Fibroblast of the aortic adventitia (primary cell): ENCODE data around the gene SGCE. TPM values are rescaled to one million over a fixed set of nuclear protein-coding genes. Genes with fewer than 3 reads are reported as not detected.

Source experiments
- DNase-seq: peaks from one replicate; pipeline ENCODE4 v3.0.0-alpha.2; 2010; ENCODE audit warnings: low read depth
- H3K4me3 ChIP-seq: 2 replicates; pipeline ENCODE4 v1.5.1; 2011; ENCODE audit warnings: low read depth, mild to moderate bottlenecking, control low read depth, low read length, moderate library complexity
- total RNA-seq: library from RNA; depleted of rRNA; stranded (reverse); fragments of >200 nt; gene quantifications from 2 replicates; pipeline ENCODE4 v1.2.3, GENCODE V29; 2012; ENCODE audit warnings: low replicate concordance
- TF ChIP-seq, protein P1 (sequence below): IDR thresholded peaks from 2 replicates; pipeline ENCODE4 v1.5.1; 2011; ENCODE audit warnings: mild to moderate bottlenecking, low read length, control low read depth, inconsistent platforms; ENCODE audit not compliant: insufficient read depth

SGCE gene
- total RNA-seq, 1 donor, result 100 TPM

DNA sequence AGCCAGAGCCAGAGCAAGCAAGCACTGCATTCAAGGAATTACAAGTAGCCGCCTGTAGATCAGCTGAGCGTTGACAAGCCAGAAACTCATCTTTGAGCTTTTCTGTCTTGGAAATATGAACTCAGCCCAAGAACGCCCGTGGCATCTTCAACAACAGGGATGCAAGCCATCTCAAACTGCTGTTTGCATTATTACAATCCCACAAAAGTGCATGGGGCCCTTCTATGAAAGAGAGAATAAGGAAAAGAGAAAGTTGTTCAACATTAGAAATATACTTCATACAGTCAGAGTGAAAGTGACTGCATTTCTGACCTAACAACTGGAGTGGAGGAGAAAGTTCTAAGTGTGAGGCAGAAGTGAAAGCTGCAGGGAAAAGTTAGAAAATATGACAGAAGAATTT lies 6.5 kb downstream of the SGCE start:
- peak; percentile 23 for DNase-seq
- H3K4me3 ChIP-seq, result peak overlapping the region; percentile 38
- TF ChIP-seq, protein P1, sequence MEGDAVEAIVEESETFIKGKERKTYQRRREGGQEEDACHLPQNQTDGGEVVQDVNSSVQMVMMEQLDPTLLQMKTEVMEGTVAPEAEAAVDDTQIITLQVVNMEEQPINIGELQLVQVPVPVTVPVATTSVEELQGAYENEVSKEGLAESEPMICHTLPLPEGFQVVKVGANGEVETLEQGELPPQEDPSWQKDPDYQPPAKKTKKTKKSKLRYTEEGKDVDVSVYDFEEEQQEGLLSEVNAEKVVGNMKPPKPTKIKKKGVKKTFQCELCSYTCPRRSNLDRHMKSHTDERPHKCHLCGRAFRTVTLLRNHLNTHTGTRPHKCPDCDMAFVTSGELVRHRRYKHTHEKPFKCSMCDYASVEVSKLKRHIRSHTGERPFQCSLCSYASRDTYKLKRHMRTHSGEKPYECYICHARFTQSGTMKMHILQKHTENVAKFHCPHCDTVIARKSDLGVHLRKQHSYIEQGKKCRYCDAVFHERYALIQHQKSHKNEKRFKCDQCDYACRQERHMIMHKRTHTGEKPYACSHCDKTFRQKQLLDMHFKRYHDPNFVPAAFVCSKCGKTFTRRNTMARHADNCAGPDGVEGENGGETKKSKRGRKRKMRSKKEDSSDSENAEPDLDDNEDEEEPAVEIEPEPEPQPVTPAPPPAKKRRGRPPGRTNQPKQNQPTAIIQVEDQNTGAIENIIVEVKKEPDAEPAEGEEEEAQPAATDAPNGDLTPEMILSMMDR, result no peak

DNA sequence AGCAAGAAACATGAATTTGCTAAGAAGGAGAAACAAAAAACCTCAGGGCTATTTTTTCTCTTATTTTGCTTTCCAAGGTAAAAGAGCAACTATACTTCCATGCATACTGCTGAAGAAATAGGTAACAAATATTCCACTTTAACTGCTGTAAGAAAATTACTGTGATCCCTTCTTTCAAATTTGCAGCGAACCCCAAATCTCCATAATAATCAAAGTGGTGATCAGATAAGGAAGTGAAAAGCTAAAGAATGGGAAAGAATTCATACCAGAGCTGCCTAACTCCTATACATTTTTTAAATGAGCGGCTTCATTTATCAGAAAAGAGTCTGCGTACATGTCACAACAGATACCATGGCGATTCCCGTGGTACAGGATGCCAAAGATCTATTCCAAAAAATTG lies 7.2 kb downstream of the SGCE start:
- TF ChIP-seq, protein P1, result no peak
- no peak for DNase-seq

DNA sequence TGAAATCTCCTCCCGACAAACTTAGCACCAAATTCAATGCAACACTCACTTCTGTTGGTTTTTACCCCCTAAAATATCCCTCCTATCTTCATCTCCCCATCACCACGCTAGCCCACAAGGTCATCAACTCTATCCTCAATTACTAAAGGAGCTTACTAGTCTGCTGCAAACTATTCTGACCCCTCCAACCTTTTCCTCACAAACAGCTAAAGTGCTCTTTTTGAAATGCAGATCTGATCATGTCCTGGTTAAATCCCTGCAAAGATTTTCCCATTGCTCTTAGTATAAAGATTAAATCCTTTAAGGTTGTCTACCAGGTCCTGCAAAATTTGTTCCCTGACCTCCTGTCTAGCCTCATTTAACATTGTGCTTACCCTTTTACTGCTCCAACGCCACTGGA lies 8.6 kb downstream of the SGCE start:
- H3K4me3 ChIP-seq, result no peak overlapping the region
- TF ChIP-seq, protein P1, result no peak
- no peak for DNase-seq

More for the DNA sequence above, 7.2 kb downstream of the SGCE start:
- H3K4me3 ChIP-seq, result no peak overlapping the region

DNA sequence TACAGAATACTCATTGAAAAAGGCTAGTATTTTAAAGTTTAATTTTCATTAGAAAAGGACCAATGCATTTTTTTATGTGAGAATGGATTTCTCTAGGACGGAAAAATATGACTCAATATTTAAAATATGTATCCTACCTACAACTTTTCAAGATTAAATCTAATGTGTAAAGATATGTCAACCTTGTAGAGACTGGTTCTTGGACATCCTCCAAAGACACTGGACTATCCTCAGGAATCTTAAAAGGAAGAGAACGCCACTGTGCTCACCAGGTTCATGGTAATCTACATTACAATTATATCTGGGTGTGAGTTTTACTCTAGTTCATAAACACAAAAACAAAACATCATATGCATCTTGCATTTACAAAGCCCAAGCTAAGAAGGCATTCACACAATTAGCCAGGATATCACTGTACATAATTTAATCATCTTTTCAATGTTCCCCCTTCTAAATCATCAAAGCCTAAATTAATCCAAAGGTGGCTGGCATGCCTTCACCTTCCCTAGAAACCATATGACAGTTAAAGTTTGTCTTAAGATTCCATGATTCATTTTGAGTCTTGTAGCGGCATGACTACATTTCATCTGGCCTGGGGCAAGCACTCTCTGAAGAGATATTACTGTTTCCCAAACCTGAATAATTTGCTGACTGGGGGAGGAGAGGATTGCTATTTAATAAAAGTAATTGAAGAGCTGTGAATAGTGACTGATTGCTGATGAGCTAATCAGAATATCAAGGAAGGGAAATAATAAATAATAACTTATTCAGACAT lies 12.0 kb downstream of the SGCE start:
- no peak overlapping the region for H3K4me3 ChIP-seq
- TF ChIP-seq, protein P1, result no peak
- no peak for DNase-seq

DNA sequence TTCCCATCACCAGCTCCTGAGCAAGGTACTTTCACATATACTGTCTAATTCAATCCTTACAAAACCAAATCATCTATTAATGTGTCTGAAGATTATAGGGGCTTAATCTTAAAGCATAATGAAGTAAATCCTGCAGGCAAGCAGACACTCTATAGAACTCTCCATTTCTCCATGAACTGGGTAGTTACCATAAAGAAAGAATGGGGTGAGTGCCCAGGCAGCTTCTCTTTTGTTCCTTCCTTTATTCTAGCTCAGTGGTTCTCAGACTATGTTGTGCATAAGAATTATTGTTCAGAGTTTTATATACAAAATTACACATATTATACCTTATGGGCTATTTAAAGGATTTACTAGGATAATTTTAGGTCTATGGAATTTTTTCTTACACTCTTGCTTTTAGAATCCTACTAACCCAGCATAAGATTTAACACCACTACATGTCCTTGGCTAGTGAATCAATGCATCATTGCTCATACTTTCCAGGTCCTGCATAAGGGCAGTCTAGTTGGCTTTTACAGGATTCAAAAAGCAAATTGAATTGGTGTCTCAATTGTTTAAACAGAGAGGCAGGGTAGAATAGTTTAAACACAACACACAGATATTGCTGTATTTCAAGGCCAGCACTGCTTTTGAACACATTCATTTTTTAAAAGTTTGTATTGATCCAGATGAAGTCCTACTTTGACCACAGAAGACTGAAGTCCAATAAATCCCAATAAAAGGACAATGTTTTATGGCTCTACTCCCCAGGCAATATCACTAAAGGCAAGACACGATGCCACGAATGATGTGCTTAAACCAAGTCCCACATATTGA lies 12.9 kb downstream of the SGCE start:
- H3K4me3 ChIP-seq, result no peak overlapping the region
- DNase-seq, result no peak
- TF ChIP-seq, protein P1, result no peak

DNA sequence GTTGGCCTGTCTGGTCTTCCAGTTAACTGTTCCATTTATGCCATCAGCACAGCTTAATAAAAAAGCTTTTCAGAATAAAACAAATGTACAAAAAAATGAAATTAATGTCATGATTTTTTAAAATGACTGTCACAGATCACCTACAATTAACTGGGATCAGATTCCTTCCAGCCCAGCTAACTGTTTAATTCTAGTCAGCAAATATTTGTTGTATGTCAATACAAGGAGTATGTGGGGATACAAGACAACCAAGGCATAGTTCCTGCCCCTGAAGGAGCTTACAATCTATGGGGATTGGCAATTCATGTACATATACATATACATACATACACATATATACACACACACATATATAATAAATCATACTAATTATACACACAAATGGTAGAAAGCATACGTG lies 16.5 kb downstream of the SGCE start:
- DNase-seq, result no peak
- no peak overlapping the region for H3K4me3 ChIP-seq
- TF ChIP-seq, protein P1, result no peak
